Esophagus squamous epithelium (tissue), 4 donors: ENCODE measurements around the gene RGS6.

Source experiments
- POLR2A ChIP-seq, 4 donors: fragments of 450-650 bp; IDR thresholded peaks; one replicate each; pipeline ENCODE4 v1.6.1; 2017; ENCODE audit warnings: antibody characterized with exemption in 4 of 4, mild to moderate bottlenecking in 4 of 4, moderate library complexity in 3 of 4
- TF ChIP-seq, protein P1 (sequence below), 6 experiments: fragments of 450-650 bp in 4 of 6; fragments of 200-600 bp in 2 of 6; sonication (generic) in 2 of 6; IDR thresholded peaks; one replicate each; pipeline ENCODE4 v1.5.1; 2016 to 2019; ENCODE audit warnings: antibody characterized with exemption in 6 of 6, mild to moderate bottlenecking in 4 of 6, moderate library complexity in 4 of 6

DNA sequence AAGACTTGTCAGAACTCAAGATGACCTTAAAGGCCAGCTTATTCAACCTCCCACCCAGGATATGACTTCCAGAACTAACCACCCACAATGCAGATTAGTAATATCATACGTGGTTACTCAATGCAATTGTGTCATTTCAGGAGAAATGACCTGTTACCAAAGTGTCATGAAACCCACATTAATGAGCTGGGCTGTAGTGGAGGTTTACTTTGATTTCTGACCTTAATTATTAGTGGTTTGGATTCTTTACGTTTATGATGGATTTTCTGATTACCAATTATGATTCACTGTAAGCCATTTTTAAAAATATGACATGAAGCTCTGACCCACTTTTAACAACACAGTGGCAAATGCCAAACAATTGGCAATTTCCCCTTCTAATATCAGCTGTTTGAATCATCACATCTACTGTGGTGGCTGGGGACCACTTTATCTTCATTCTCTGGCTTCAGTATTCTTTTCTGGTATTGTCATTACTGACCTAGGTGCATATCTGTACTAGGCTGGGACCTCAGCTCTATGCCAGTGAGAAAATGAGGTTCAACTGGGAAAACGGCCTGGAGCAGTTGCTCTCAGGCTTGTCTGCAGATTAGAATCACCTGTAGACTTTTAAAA, 223.3 kb downstream of the RGS6 start:
- TF ChIP-seq, protein P1, sequence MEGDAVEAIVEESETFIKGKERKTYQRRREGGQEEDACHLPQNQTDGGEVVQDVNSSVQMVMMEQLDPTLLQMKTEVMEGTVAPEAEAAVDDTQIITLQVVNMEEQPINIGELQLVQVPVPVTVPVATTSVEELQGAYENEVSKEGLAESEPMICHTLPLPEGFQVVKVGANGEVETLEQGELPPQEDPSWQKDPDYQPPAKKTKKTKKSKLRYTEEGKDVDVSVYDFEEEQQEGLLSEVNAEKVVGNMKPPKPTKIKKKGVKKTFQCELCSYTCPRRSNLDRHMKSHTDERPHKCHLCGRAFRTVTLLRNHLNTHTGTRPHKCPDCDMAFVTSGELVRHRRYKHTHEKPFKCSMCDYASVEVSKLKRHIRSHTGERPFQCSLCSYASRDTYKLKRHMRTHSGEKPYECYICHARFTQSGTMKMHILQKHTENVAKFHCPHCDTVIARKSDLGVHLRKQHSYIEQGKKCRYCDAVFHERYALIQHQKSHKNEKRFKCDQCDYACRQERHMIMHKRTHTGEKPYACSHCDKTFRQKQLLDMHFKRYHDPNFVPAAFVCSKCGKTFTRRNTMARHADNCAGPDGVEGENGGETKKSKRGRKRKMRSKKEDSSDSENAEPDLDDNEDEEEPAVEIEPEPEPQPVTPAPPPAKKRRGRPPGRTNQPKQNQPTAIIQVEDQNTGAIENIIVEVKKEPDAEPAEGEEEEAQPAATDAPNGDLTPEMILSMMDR (IDR thresholded peaks at IDR 0.05) = no peak
- TF ChIP-seq POLR2A (IDR thresholded peaks at IDR 0.05) = no peak
